HepG2 (cell line): ENCODE results near the gene TLN1. TPM values are rescaled to one million over a fixed set of nuclear protein-coding genes. Genes with fewer than 3 reads are reported as not detected.

ENCODE experiments used
- EHMT2 ChIP-seq: fragments of 200-600 bp; sonication (generic); IDR thresholded peaks from 2 replicates; pipeline ENCODE4 v1.7.0; 2017; ENCODE audit warnings: antibody characterized with exemption, low read depth, low read length, borderline replicate concordance
- ZKSCAN8 ChIP-seq: IDR thresholded peaks from 2 replicates; pipeline ENCODE4 v1.6.1; 2016; ENCODE audit warnings: borderline replicate concordance, missing genetic modification reagents, missing compliant biosample characterization
- ZNF101 ChIP-seq: sonication (generic); formaldehyde crosslinking; IDR thresholded peaks from 2 replicates; pipeline ENCODE4 v1.4.0; 2020; ENCODE audit warnings: mild to moderate bottlenecking, low read depth, missing genetic modification reagents, borderline replicate concordance
- ZNF17 ChIP-seq: sonication (generic); formaldehyde crosslinking; IDR thresholded peaks from 2 replicates; pipeline ENCODE4 v1.5.0; 2020; ENCODE audit warnings: mild to moderate bottlenecking, missing genetic modification reagents
- ZNF225 ChIP-seq: sonication (generic); formaldehyde crosslinking; IDR thresholded peaks from 2 replicates; pipeline ENCODE4 v1.4.0; 2020; ENCODE audit warnings: mild to moderate bottlenecking, missing genetic modification reagents
- ZNF24 ChIP-seq: fragments of 450-650 bp; IDR thresholded peaks from 2 replicates; pipeline ENCODE4 v1.6.1; 2017; ENCODE audit warnings: antibody characterized with exemption, mild to moderate bottlenecking
- ZNF577 ChIP-seq: sonication (generic); formaldehyde crosslinking; IDR thresholded peaks from 2 replicates; pipeline ENCODE4 v1.4.0; 2020; ENCODE audit warnings: mild to moderate bottlenecking, low read depth, missing genetic modification reagents, borderline replicate concordance
- ZNF816 ChIP-seq: sonication (generic); formaldehyde crosslinking; IDR thresholded peaks from 2 replicates; pipeline ENCODE4 v1.8.0; 2022; ENCODE audit warnings: missing genetic modification reagents, mild to moderate bottlenecking, borderline replicate concordance
- polyA plus RNA-seq, 8 experiments: library from polyadenylated mRNA; depleted of rRNA in 3 of 8; stranded (reverse) in 7 of 8; unstranded in 1 of 8; fragments of >200 nt; fragmentation: Illumina TruSeq in 4 of 8; extraction: Trizol in 4 of 8; gene quantifications; 2 replicates each; pipeline versions ENCODE4 v1.2.1 to v1.2.3, GENCODE V29; 2011 to 2016; ENCODE audit warnings: low read depth in 4 of 8, missing spikeins in 1 of 8, mixed read lengths in 1 of 8; ENCODE audit not compliant: insufficient read depth in 1 of 8
- total RNA-seq, 5 experiments: library from RNA; depleted of rRNA; stranded (reverse); fragments of >200 nt; fragmentation: Illumina TruSeq; extraction: Trizol; gene quantifications; 2 replicates each; pipeline ENCODE4 v1.2.3, GENCODE V29; 2016; ENCODE audit warnings: low read depth in 1 of 5
- TF ChIP-seq, protein P1 (sequence below): sonication (generic); formaldehyde crosslinking; IDR thresholded peaks from 2 replicates; pipeline ENCODE4 v1.5.1; 2020; ENCODE audit warnings: mild to moderate bottlenecking, missing genetic modification reagents, moderate library complexity
- TF ChIP-seq, protein P2 (sequence below): IDR thresholded peaks from 2 replicates; pipeline ENCODE4 v1.6.1; 2018; ENCODE audit warnings: missing genetic modification reagents
- TF ChIP-seq, protein P3 (sequence below): sonication (generic); formaldehyde crosslinking; IDR thresholded peaks from 2 replicates; pipeline ENCODE4 v1.4.0; 2020; ENCODE audit warnings: missing genetic modification reagents
- TF ChIP-seq, protein P4 (sequence below): sonication (generic); formaldehyde crosslinking; IDR thresholded peaks from 2 replicates; pipeline ENCODE4 v1.5.0; 2020; ENCODE audit warnings: mild to moderate bottlenecking, missing genetic modification reagents
- TF ChIP-seq, protein P5 (sequence below): sonication (generic); formaldehyde crosslinking; IDR thresholded peaks from 2 replicates; pipeline ENCODE4 v1.4.0; 2020; ENCODE audit warnings: missing genetic modification reagents, borderline replicate concordance
- TF ChIP-seq, protein P6 (sequence below): sonication (generic); formaldehyde crosslinking; IDR thresholded peaks from 2 replicates; pipeline ENCODE4 v1.4.0; 2020; ENCODE audit warnings: missing genetic modification reagents, mild to moderate bottlenecking, borderline replicate concordance

The TLN1 gene
- total and polyA plus RNA-seq, 2 of the 13 experiments (the other 11 are each of a cell fraction or from before 2014, with no cell fraction given), result 35.2 to 51.8 TPM

DNA sequence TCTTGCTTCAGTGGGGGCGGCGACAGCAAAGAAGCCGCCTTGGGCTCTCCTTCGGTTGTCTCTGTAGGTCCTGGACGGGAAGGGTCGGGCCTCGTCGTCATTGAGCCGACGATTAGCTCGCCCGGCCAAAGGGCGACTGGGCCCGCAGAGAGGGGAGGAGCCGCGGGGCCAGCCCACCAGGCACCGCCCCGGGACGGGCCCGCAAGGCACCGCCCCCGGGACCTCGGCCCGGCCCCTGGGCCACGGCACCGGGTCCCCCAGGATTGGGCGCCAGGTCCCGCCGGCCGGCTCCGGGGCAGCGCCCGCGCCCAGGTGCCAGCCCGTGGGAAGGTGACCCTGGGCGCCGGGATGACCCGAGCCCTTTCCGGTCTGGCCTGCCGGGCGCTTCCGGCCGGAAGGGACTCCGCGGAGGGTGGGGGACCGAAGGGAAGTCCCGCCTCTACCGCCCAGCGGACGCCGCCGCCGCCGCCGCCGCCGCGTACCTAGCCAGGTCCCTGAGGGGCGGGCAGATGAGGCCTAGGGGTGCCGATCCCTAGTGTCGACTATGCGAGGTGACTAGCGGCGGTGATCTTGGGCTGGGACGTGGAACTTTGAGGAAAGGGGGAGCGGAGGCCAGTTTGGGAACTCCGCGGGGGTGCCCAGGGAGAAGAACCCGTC lies 17.0 kb upstream of the TLN1 start, which contains the start of the genes GBA2 and RGP1 (continued):
- TF ChIP-seq, protein P1, sequence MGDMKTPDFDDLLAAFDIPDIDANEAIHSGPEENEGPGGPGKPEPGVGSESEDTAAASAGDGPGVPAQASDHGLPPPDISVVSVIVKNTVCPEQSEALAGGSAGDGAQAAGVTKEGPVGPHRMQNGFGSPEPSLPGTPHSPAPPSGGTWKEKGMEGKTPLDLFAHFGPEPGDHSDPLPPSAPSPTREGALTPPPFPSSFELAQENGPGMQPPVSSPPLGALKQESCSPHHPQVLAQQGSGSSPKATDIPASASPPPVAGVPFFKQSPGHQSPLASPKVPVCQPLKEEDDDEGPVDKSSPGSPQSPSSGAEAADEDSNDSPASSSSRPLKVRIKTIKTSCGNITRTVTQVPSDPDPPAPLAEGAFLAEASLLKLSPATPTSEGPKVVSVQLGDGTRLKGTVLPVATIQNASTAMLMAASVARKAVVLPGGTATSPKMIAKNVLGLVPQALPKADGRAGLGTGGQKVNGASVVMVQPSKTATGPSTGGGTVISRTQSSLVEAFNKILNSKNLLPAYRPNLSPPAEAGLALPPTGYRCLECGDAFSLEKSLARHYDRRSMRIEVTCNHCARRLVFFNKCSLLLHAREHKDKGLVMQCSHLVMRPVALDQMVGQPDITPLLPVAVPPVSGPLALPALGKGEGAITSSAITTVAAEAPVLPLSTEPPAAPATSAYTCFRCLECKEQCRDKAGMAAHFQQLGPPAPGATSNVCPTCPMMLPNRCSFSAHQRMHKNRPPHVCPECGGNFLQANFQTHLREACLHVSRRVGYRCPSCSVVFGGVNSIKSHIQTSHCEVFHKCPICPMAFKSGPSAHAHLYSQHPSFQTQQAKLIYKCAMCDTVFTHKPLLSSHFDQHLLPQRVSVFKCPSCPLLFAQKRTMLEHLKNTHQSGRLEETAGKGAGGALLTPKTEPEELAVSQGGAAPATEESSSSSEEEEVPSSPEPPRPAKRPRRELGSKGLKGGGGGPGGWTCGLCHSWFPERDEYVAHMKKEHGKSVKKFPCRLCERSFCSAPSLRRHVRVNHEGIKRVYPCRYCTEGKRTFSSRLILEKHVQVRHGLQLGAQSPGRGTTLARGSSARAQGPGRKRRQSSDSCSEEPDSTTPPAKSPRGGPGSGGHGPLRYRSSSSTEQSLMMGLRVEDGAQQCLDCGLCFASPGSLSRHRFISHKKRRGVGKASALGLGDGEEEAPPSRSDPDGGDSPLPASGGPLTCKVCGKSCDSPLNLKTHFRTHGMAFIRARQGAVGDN, result peak; percentile 84
- TF ChIP-seq ZNF24 (no peak), ZKSCAN8 (no peak), ZNF17 (no peak), ZNF577 (CRISPR knock-in tag) (no peak), EHMT2 (no peak), ZNF101 (CRISPR knock-in tag) (no peak), ZNF225 (CRISPR knock-in tag) (no peak), ZNF816 (CRISPR knock-in tag) (no peak)
- TF ChIP-seq, protein P2, sequence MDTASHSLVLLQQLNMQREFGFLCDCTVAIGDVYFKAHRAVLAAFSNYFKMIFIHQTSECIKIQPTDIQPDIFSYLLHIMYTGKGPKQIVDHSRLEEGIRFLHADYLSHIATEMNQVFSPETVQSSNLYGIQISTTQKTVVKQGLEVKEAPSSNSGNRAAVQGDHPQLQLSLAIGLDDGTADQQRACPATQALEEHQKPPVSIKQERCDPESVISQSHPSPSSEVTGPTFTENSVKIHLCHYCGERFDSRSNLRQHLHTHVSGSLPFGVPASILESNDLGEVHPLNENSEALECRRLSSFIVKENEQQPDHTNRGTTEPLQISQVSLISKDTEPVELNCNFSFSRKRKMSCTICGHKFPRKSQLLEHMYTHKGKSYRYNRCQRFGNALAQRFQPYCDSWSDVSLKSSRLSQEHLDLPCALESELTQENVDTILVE (CRISPR knock-in tag), result peak; percentile 99
- TF ChIP-seq, protein P3, sequence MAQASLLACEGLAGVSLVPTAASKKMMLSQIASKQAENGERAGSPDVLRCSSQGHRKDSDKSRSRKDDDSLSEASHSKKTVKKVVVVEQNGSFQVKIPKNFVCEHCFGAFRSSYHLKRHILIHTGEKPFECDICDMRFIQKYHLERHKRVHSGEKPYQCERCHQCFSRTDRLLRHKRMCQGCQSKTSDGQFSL (CRISPR knock-in tag), result 0 out of 2 replicates have a peak, but pooled peaks have one; percentile 41
- TF ChIP-seq, protein P4, sequence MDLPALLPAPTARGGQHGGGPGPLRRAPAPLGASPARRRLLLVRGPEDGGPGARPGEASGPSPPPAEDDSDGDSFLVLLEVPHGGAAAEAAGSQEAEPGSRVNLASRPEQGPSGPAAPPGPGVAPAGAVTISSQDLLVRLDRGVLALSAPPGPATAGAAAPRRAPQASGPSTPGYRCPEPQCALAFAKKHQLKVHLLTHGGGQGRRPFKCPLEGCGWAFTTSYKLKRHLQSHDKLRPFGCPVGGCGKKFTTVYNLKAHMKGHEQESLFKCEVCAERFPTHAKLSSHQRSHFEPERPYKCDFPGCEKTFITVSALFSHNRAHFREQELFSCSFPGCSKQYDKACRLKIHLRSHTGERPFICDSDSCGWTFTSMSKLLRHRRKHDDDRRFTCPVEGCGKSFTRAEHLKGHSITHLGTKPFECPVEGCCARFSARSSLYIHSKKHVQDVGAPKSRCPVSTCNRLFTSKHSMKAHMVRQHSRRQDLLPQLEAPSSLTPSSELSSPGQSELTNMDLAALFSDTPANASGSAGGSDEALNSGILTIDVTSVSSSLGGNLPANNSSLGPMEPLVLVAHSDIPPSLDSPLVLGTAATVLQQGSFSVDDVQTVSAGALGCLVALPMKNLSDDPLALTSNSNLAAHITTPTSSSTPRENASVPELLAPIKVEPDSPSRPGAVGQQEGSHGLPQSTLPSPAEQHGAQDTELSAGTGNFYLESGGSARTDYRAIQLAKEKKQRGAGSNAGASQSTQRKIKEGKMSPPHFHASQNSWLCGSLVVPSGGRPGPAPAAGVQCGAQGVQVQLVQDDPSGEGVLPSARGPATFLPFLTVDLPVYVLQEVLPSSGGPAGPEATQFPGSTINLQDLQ, result no peak
- TF ChIP-seq, protein P5, sequence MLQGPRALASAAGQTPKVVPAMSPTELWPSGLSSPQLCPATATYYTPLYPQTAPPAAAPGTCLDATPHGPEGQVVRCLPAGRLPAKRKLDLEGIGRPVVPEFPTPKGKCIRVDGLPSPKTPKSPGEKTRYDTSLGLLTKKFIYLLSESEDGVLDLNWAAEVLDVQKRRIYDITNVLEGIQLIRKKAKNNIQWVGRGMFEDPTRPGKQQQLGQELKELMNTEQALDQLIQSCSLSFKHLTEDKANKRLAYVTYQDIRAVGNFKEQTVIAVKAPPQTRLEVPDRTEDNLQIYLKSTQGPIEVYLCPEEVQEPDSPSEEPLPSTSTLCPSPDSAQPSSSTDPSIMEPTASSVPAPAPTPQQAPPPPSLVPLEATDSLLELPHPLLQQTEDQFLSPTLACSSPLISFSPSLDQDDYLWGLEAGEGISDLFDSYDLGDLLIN (CRISPR knock-in tag), result no peak
- TF ChIP-seq, protein P6, sequence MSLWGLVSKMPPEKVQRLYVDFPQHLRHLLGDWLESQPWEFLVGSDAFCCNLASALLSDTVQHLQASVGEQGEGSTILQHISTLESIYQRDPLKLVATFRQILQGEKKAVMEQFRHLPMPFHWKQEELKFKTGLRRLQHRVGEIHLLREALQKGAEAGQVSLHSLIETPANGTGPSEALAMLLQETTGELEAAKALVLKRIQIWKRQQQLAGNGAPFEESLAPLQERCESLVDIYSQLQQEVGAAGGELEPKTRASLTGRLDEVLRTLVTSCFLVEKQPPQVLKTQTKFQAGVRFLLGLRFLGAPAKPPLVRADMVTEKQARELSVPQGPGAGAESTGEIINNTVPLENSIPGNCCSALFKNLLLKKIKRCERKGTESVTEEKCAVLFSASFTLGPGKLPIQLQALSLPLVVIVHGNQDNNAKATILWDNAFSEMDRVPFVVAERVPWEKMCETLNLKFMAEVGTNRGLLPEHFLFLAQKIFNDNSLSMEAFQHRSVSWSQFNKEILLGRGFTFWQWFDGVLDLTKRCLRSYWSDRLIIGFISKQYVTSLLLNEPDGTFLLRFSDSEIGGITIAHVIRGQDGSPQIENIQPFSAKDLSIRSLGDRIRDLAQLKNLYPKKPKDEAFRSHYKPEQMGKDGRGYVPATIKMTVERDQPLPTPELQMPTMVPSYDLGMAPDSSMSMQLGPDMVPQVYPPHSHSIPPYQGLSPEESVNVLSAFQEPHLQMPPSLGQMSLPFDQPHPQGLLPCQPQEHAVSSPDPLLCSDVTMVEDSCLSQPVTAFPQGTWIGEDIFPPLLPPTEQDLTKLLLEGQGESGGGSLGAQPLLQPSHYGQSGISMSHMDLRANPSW (CRISPR knock-in tag), result no peak
